CD4-positive, alpha-beta T cell treated with Interleukin-15 for 4 hours (primary cell): ENCODE data around the gene MTCH1.
A peak's percentile ranks its signal among the peaks of the same experiment; 100 is the strongest.

ENCODE experiments used
- DNase-seq: peaks from one replicate; pipeline ENCODE4 v3.0.0-alpha.2; 2020; ENCODE audit warnings: low spot score

The MTCH1 gene

GRCh38 chr6:36970892-36971842, 14.8 kb downstream of the MTCH1 start:
- DNase-seq, result no peak

DNA sequence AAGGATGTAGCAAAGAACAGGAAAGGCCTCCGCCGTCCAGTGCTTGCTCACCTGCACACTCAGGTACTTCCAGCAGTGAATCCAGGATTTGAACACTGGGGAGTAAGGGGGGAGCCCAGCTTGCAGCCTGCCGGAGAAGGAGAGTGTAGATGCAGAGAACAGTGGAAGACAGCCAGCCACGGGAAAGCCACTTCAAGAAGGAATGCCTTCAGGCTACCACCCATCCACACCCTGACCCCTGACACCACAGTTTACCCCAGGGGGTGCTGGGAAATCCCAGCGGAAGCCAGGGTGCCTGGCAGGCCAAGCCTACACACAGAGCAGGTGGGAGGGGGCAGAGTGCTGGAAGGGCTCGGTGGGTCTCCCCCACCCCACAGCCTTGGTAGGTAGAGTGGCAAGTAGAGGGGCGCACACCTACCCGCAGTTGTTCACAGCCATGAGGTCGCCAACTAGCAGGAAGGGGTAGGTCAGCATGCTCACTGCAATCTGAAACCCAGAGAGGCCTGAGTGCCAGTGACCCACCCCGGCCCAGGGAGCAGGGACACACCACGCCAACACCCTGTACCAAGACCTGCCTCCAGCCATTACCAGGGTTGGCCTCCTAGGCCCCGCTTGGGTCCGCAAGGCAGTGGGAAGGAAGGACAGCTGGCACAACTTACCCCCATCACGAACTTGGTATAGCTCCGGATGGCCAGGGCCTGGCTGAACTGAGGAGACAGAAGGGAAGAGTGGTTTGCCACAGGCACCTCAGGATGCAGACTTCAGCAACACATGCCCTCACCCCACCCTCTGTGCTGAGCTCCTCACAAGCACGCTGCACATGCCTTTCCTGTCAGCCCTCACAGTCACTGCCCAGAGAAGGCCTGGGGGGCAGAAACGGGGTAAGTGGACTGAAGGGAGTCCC, 15.8 kb downstream of the MTCH1 start:
- no peak for DNase-seq

DNA sequence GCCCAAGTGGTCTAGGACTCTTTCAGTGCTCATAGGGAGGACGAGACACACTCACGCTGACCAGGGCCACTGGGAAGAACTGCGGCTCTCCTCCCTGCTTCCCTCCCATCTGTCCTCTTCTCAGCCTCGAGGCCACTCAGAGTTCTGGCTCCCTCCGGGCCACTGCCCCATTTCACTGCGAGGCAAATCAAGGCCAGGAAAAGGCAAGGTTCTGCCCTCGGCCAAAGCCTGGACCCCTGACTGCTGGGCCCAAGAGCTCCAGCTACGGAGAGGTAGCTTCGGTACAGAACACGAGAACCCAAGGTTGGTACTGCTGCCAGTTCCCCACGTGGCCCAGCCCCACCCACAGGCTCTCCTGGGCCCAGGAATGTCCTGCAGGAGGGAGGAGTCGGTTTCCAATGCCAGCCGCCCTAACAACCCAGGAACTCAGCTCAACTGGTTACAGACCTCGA, 16.7 kb downstream of the MTCH1 start:
- DNase-seq, result no peak

DNA sequence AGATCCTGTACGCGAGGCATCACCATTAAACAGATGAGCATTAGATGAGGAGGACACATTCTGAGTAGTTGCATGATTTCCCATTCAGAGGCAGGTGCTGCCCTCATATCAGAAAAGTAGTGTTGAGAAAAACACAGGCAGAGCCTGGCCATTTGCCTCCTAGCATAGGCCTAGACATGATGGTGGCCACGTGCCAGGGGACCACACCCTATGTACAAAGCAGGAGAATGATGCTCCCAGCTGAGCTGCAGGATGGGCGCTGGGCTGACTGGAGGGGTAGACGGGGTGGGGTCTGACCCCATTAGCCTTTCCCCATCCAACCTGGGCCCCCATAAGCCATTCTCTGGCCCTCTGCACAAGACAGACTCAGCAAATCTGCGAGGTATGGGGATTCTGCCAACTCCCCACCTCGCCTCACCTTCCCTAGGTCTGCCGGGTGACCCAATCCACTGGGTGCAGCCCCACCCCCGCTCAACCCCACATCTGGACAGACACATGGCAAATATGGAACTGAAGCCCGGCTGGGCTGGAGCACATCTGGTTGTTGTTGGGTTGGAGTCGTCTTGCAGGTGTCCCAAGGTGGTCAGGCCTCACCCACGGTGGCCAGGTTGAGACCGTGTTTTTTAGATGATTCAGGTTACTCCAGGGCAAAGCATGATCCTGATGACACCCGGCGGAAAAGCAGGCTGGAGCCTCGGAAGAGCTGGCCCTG, 17.6 kb downstream of the MTCH1 start:
- DNase-seq, result no peak

- DNase-seq, result no peak
These were observed 18.2 kb downstream of the MTCH1 start for GRCh38 chr6:36967757-36968156.

GRCh38 chr6:36967301-36967700, 18.7 kb downstream of the MTCH1 start:
- no peak for DNase-seq

- DNase-seq, result no peak
These were observed 21.1 kb downstream of the MTCH1 start for GRCh38 chr6:36964908-36965307.

- no peak for DNase-seq
These were observed 21.6 kb downstream of the MTCH1 start for GRCh38 chr6:36964349-36964748.

DNA sequence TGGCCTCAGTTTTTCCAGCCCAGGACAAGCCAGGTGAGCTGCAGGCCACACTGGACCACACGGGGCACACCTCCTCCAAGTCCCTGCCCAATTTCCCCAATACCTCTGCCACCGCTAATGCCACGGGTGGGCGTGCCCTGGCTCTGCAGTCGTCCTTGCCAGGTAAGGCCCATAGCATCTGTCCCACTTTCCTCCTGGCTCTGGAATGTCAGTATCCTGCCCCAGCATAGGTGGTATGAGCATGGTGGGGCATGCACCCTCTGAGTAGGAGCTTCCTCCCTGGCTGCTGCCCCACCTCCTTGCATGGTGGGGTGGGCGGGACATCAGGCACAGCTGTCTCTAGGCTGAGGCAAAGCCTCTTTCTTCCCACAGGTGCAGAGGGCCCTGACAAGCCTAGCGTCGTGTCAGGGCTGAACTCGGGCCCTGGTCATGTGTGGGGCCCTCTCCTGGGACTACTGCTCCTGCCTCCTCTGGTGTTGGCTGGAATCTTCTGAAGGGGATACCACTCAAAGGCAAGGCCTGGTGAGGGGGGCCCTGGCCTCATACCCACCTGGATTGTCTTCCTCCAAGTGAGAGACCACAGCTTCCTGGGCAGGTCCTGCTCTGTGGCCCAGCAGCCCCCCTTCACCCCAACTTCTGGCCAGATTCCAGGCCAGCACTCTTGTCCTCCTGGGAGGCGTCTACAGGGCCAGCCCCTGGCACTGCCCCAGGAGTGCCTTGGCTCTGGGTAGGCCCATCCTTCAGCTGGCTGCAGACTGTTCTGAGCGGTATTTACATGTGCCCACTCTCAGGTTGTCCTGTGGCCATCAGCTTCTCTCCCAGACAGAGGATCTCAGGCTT, 22.3 kb downstream of the MTCH1 start:
- peak; percentile 54 for DNase-seq

DNA sequence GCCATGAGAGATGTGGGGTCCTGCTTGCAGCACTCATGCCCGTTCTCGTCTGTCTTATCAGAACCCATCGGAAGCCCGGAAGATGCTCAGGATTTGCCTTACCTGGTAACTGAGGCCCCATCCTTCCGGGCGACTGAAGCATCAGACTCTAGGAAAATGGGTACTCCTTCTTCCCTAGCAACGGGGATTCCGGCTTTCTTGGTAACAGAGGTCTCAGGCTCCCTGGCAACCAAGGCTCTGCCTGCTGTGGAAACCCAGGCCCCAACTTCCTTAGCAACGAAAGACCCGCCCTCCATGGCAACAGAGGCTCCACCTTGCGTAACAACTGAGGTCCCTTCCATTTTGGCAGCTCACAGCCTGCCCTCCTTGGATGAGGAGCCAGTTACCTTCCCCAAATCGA, 23.1 kb downstream of the MTCH1 start:
- peak; percentile 93 for DNase-seq

DNA sequence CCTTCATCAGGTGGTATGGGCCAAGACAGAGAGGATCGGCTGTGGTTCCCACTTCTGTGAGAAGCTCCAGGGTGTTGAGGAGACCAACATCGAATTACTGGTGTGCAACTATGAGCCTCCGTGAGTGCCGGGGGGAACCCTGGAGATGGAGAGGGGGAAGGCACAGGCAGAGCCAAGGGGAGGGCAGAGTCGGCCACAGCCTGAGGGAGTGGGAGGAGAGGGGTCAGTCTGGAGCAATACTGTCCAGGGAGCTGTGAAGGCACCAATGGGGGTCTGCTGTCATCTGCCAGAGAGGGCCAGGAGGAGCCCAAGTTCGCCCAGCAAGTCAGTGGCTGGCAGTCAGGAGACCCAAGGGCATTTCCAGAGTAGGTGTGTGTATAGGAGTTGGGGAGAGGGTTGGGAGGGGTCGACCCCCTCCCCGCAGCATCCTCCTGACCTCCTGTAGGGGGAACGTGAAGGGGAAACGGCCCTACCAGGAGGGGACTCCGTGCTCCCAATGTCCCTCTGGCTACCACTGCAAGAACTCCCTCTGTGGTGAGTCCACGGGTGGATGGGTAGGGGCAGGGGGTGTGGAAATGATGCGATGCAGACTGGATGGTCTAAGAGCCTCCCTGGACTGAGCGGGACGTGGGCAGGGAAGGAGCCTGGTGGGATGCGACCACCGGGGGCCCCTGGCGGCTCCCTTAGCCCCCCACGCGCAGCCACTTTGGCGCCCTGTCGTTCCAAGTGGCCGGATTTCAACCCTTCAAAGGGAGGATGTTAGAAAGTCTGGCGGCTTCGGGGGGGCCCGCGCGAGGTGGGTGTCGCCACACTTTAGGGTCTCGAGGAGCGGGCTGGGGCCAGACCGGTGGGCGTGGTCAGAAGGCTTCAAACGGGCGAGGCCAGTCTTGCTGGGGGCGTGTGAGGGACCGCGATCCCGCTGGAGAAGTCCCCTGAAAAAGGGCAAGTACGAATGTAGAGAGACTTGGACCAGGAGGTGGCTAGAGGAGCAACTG, 24.3 kb downstream of the MTCH1 start:
- no peak for DNase-seq

GRCh38 chr6:36959555-36960250, 26.3 kb downstream of the MTCH1 start:
- DNase-seq, result no peak

DNA sequence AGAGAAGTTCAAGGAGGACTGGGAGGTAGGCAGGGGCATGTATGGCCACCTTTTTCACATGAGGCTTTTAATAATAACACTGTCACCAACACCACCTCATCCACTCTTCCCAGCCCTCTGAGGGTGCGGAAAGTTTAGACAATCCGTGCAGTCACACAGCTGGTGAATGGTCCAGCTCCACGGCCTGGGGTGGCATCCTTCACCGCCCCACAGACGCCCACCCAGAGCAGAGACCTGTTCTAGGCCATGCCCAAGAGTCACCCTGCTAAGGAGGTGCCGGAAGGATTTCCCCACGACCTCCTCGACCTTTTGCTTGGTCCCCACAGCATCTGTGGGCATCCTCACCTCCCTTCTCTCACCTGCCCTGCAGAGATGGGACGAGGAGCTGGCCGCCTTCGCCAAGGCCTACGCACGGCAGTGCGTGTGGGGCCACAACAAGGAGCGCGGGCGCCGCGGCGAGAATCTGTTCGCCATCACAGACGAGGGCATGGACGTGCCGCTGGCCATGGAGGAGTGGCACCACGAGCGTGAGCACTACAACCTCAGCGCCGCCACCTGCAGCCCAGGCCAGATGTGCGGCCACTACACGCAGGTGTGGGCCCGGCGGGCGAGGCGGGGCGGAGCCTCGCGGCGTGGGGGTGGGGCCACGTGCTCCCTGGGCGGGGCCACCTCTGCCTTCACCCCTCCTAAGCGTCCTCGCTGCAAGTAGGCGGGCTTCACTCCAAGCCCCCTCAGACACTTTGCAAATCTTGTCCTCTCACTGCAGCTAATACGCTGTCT, 27.0 kb downstream of the MTCH1 start:
- no peak for DNase-seq

- no peak for DNase-seq
These were observed 28.2 kb downstream of the MTCH1 start for GRCh38 chr6:36957773-36958271.

GRCh38 chr6:36956446-36956820, 29.6 kb downstream of the MTCH1 start:
- no peak for DNase-seq

- DNase-seq, result no peak
These were observed 30.1 kb downstream of the MTCH1 start for GRCh38 chr6:36955671-36956445.

GRCh38 chr6:36955136-36955535, 30.9 kb downstream of the MTCH1 start:
- no peak for DNase-seq
